ENCODE data around the gene CACNA1B. TPM values are rescaled to one million over a fixed set of nuclear protein-coding genes. Genes with fewer than 3 reads are reported as not detected.

CACNA1B gene
- total RNA-seq, 1 experiment from 2014 or later: 1.7 TPM

- Histone ChIP-seq H4K20me1 (ENCODE audit: insufficient read depth) (no peaks in the 10 kb centered on the region), H3K79me2 (ENCODE audit: insufficient read depth, low read length) (no peaks in the 10 kb centered on the region), H3K4me3 (replicated peaks in 1 of 2; ENCODE audit: low read depth in 1 of 2, low read length in 2 of 2) (no peak overlapping the region), H3K4me1 (ENCODE audit: control insufficient read depth in 1 of 2, insufficient read depth in 2 of 2, low read length in 2 of 2) (no peaks in the 10 kb centered on the region), H2AFZ (ENCODE audit: low read depth, low read length, poor library complexity, severe bottlenecking) (no peak overlapping the region), H3K9me3 (ENCODE audit: control insufficient read depth in 1 of 2, insufficient read depth in 1 of 2, low read depth in 1 of 2, low read length in 2 of 2) (no peaks in the 10 kb centered on the region), H3K9ac (ENCODE audit: low read length) (no peak overlapping the region), H3K4me2 (ENCODE audit: low read length) (no peak overlapping the region), H3K27me3 (ENCODE audit: insufficient read depth, low read length) (peaks cover 4% of the 10 kb centered on the region; the same call in 1 of the 2 replicates), H3K36me3 (ENCODE audit: control insufficient read depth in 1 of 2, insufficient read depth in 2 of 2, low read length in 2 of 2) (no peaks in the 10 kb centered on the region), H3K27ac (ENCODE audit: low read depth, low read length) (no peak overlapping the region), H3K9me2 (ENCODE audit: insufficient read depth) (no peaks in the 10 kb centered on the region)
- TF ChIP-seq CTCF (IDR thresholded peaks at IDR 0.05 in 2 of 3, conservative IDR thresholded peaks at IDR 0.05 in 1 of 3; ENCODE audit: borderline replicate concordance in 1 of 3, insufficient read depth in 1 of 3, low read depth in 2 of 3, low read length in 2 of 3) (no peak), MAX (IDR thresholded peaks at IDR 0.05) (no peak), TCF7L2 (IDR thresholded peaks at IDR 0.05; ENCODE audit: borderline replicate concordance, extremely low read depth, insufficient read depth, insufficient read length) (no peak), SRF (IDR thresholded peaks at IDR 0.05; ENCODE audit: low read depth) (no peak), CEBPB (IDR thresholded peaks at IDR 0.05; ENCODE audit: low read depth) (no peak), CBX3 (IDR thresholded peaks at IDR 0.05; ENCODE audit: low read depth) (no peak), YY1 (IDR thresholded peaks at IDR 0.05; ENCODE audit: extremely low read depth, insufficient replicate concordance, low read depth, low read length) (no peak)
- DNase-seq (ENCODE audit: low read depth, low spot score) (no peak), ATAC-seq (no peak)
- RAD21 ChIA-PET (ENCODE audit: low non-redundant PET in 1 of 2, low total read pairs in 2 of 2, uncharacterized antibody in 2 of 2, unreplicated experiment in 2 of 2): no interaction called here
- CTCF ChIA-PET: no interaction called here
- BruUV-seq (replicated peaks): no TSS peak
- intact Hi-C loops (cut with micrococcal nuclease): no loop called here
- POLR2A ChIA-PET: no interaction called here
Measured at GRCh38 chr9:137902646-137903045, 25.1 kb downstream of the CACNA1B start.

- Histone ChIP-seq H3K36me3 (ENCODE audit: control insufficient read depth in 1 of 2, insufficient read depth in 2 of 2, low read length in 2 of 2) (no peaks in the 10 kb centered on the region), H3K79me2 (ENCODE audit: insufficient read depth, low read length) (no peaks in the 10 kb centered on the region), H3K4me1 (ENCODE audit: control insufficient read depth in 1 of 2, insufficient read depth in 2 of 2, low read length in 2 of 2) (no peaks in the 10 kb centered on the region), H3K9ac (ENCODE audit: low read length) (no peak overlapping the region), H3K9me2 (ENCODE audit: insufficient read depth) (no peaks in the 10 kb centered on the region), H3K27ac (ENCODE audit: low read depth, low read length) (no peak overlapping the region), H2AFZ (ENCODE audit: low read depth, low read length, poor library complexity, severe bottlenecking) (no peak overlapping the region), H3K9me3 (ENCODE audit: control insufficient read depth in 1 of 2, insufficient read depth in 1 of 2, low read depth in 1 of 2, low read length in 2 of 2) (no peaks in the 10 kb centered on the region), H4K20me1 (ENCODE audit: insufficient read depth) (no peaks in the 10 kb centered on the region), H3K4me3 (replicated peaks in 1 of 2; ENCODE audit: low read depth in 1 of 2, low read length in 2 of 2) (no peak overlapping the region), H3K27me3 (ENCODE audit: insufficient read depth, low read length) (no peaks in the 10 kb centered on the region), H3K4me2 (ENCODE audit: low read length) (no peak overlapping the region)
- CTCF ChIA-PET: no interaction called here
- DNase-seq (ENCODE audit: low read depth, low spot score) (no peak), ATAC-seq (no peak)
- intact Hi-C loops (cut with micrococcal nuclease): no loop called here
- no TSS peak for BruUV-seq (replicated peaks)
- no peak for TF ChIP-seq SIN3A (IDR thresholded peaks at IDR 0.05; ENCODE audit: low read depth)
- no peak for TF ChIP-seq SRF (IDR thresholded peaks at IDR 0.05; ENCODE audit: low read depth)
- TF ChIP-seq CEBPB (IDR thresholded peaks at IDR 0.05; ENCODE audit: low read depth): no peak
- TF ChIP-seq, protein P1, sequence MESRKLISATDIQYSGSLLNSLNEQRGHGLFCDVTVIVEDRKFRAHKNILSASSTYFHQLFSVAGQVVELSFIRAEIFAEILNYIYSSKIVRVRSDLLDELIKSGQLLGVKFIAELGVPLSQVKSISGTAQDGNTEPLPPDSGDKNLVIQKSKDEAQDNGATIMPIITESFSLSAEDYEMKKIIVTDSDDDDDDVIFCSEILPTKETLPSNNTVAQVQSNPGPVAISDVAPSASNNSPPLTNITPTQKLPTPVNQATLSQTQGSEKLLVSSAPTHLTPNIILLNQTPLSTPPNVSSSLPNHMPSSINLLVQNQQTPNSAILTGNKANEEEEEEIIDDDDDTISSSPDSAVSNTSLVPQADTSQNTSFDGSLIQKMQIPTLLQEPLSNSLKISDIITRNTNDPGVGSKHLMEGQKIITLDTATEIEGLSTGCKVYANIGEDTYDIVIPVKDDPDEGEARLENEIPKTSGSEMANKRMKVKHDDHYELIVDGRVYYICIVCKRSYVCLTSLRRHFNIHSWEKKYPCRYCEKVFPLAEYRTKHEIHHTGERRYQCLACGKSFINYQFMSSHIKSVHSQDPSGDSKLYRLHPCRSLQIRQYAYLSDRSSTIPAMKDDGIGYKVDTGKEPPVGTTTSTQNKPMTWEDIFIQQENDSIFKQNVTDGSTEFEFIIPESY (IDR thresholded peaks at IDR 0.05; ENCODE audit: extremely low read depth, insufficient replicate concordance, low read length): no peak
- TF ChIP-seq ZFX (IDR thresholded peaks at IDR 0.05): no peak
- no peak for TF ChIP-seq CBX3 (IDR thresholded peaks at IDR 0.05; ENCODE audit: low read depth)
- TF ChIP-seq EGR1 (IDR thresholded peaks at IDR 0.05; ENCODE audit: low read depth): no peak
- TF ChIP-seq EZH2 (IDR thresholded peaks at IDR 0.05): no peak
- no peak for TF ChIP-seq TCF7L2 (IDR thresholded peaks at IDR 0.05; ENCODE audit: borderline replicate concordance, extremely low read depth, insufficient read depth, insufficient read length)
- no peak for TF ChIP-seq POLR2A (IDR thresholded peaks at IDR 0.05; ENCODE audit: borderline replicate concordance, extremely low read depth, insufficient read depth, insufficient read length)
- no peak for TF ChIP-seq SP1 (IDR thresholded peaks at IDR 0.05; ENCODE audit: low read depth)
- POLR2A ChIA-PET: no interaction called here
- RAD21 ChIA-PET (ENCODE audit: low non-redundant PET in 1 of 2, low total read pairs in 2 of 2, uncharacterized antibody in 2 of 2, unreplicated experiment in 2 of 2): no interaction called here
Measured at GRCh38 chr9:137905740-137906139, 28.2 kb downstream of the CACNA1B start.
